Pulmonary artery endothelial cell (primary cell): ENCODE measurements around the gene GMPPB. TPM values are rescaled to one million over a fixed set of nuclear protein-coding genes. Genes with fewer than 3 reads are reported as not detected.
"Not testable (repeated sequence)": the region's sequence is repeated elsewhere in the genome, so short reads cannot be mapped to it uniquely, and the experiment has no call there.

Source experiments
- DNase-seq: peaks from one replicate; pipeline ENCODE4 v3.0.0-alpha.2; 2011; ENCODE audit warnings: low read depth, low spot score
- total RNA-seq: library from RNA; depleted of rRNA; stranded (reverse); fragments of >200 nt; gene quantifications from 2 replicates; pipeline ENCODE4 v1.2.3, GENCODE V29; 2014

Gene GMPPB
- total RNA-seq, result 51.2 and 75.5 TPM in 2 replicates

DNA sequence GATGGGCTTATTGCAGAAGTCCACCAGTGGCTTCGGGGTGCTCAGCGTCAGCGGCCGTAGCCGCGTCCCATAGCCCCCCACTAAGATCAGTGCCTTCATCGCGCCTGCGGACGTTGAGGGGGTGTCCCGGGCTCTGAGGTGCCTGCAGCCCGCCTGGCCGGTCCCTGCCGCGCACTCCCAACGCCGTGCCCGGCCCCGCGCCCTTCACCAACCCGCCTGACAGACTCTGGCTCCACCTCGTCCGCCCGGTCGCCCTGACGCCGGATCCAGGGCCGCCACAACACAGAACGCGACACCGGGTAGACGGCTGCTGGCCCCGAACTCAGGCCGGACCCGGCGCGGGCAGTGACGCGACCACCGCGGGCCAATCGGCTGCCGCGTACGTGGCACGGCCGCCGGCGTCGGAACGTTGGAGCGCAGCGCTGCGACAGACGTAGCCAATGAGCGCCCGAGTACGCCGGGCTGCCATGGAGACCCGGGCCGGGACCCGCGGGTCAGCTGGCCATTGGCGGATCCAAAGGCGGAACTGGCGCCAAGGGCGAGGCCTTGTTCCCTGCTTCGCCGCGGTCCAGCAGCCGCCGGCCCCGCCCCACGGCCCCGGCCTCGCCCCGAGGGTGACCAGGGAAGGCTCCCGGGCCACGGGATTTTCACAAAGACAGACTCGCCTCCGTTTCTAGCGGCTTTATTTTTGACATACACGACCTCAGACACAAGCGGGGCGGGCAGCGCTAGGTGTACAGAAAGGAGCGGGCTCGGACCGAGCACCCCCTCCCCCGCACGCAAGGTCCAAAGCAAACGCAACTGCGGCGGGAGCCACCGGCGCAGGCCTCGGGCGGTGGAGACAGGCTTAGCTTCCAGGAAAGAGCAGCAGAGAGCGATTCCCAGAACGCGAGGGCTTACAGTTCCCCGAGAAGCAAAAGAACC, at the start of gene GMPPB:
Gene GMPPB, minus strand, starts transcription at position 324 of the 924 bp plus-strand sequence. Its CDS starts 225 bp downstream, at position 99.
- DNase-seq, result peak; percentile 89

DNA sequence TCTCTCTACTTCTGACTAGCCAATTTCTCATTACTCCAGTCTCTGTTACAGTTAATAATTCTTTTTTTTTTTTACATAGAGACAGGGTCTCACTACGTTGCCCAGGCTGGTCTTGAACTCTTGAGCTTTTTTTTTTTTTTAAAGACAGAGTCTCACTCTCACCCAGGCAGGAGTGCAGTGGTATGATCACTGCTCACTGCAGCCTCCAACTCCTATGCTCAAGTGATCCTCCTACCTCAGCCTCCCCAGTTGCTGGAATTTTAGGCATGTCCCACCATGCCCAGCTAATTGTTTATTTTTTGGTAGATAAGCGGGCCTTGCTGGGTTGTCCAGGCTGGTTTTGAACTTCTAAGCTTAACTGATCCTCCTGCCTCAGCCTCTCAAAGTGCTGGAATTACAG, 49.0 kb upstream of the GMPPB start:
- DNase-seq, result no peak

GRCh38 chr3:49771340-49771938, 47.7 kb upstream of the GMPPB start:
- DNase-seq, result no peak

DNA sequence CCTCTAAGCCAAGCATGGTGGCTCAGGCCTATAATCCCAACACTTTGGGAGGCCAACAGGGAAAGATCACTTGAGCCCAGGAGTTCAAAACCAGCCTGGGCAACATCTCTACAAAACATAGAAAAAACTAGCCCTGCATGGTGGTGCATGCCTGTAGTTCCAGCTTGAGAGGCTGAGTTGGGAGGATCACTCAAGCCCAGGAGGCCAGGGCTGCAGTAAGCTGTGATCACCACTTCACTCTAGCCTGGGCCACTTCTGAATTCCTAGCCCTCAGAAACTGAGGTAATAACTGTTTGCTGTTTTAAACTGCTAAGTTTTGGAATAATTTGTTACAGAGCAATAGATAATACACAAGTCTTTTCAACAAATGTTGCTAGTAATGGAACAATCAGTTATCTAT, 46.2 kb upstream of the GMPPB start:
- no peak for DNase-seq

GRCh38 chr3:49769286-49769915, 45.6 kb upstream of the GMPPB start:
- no peak for DNase-seq

DNA sequence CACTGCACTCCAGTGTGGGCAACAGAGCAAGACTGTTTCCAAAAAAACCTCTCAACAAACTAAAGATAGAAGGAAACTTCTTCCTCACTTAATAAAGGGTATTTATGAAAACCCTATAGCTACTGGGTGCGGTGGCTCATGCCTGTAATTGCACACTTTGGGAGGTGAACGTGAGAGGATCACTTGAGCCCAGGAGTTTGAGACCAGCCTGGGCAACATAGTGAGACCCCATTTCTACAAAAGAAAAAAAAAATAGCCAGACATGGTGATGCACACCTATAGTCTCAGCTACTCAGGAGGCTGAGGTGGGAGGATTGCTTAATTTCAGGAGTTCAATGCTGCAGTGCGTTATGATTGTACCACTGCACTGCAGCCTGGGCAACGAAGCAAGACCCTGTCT, 40.2 kb upstream of the GMPPB start:
- DNase-seq, result no peak

DNA sequence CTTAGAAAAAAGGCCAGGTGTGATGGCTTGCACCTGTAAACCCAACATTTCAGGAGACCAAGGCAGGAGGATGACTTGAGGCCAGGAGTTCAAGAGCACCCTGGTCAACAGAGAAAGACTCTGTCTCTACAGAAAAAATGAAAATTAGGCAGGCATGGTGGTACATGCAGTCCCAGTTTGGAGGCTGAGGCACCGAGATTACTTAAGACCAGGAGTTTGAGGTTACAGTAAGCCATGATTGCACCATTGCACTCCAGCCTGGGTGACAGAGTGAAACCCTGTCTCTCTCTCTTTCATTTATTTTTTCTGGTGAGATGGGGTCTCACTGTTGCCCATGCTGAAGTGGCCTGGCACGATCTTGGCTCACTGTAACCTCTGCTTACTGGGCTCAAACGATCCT, 37.9 kb upstream of the GMPPB start:
- DNase-seq, result no peak

DNA sequence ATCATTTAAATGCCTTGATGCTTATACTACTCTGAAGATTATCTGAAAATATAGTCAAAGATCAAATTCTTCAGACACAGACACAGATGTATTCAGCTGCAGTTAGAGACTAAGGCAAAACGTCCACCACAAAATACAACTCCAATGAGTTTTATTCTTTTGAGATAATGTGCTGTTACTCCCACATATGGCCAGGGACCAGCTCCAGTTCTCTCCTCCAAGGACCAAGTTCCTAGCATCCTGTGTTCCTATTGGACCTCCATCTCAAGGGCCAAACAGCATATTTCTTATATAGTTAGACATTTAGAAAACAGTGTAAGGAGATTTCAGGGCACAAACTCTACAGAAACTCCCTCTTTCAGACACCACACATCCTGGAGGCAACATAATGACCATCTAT, 35.5 kb upstream of the GMPPB start:
- no peak for DNase-seq

DNA sequence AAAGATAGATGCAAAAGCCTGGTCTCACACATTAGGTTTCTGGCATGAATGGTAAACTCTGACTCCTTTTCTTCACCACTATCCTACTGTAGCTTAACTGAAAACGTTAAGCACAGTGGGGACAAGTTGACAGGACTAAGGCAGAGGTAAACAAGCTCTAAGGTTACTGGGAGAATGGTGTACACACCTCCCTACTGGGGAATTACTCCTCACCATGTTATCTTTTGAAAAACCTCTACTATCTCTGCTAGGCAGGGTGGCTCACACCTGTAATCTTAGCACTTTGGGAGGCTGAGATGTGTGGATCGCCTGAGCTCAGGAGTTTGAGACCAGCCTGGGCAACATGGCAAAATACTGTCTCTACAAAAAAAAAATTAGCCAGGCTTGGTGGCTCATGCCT, 33.4 kb upstream of the GMPPB start:
- DNase-seq, result no peak

DNA sequence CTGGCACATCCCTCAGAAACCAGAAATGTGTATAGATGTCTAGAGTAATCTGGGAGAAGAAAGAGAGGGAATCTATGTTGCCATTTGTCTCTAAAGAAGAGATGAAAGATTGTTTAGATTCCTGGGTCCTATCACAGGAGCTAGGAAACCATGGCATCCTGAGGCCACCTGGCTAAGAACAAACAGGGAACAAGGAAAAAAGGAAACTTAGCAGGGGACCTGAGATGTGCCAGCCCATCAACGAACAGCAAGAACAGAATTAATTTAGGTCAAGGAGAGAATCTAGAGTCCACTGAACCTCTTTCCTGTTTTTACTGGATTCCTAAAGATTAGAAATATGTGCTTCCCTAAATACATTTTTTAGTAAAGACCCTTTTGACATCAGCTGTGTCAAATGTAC, 32.3 kb upstream of the GMPPB start:
- no peak for DNase-seq

DNA sequence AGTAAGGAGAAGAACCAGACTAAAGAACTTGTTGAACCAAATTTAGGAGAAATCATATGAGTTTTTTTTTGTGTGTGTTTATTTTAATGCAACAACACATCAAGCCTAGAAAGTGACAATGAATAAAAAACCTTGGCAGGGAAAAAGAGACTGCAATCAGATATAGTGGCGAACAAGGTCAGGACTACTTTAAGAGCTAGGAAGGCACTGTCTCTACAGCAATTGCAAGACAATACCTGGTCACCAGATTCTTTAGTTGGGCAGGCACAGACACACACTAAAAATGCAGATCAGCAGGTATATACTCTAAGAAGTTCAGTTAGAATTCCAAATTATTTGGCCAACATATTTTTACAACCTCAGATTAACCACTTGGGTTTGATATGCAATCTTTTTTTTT, 30.8 kb upstream of the GMPPB start:
- no peak for DNase-seq

DNA sequence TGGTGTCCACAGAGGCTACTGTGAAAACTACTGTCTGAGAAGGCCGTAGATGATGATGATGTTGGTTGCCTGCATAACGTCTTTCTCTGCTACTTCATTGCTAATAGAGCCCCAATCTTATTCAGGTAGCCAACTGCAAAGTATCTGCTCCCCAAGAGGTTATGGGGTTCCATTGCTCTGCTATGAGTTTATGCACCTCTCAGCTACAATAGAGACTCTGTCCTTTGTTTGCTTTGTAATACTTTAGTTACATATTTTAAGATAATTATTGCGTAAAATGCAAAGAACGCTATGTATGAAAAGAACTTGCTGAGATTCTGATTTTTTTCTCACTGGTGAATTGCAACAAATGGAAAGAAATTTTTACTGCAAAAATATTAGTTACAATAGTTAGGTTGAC, 27.8 kb upstream of the GMPPB start:
- no peak for DNase-seq

DNA sequence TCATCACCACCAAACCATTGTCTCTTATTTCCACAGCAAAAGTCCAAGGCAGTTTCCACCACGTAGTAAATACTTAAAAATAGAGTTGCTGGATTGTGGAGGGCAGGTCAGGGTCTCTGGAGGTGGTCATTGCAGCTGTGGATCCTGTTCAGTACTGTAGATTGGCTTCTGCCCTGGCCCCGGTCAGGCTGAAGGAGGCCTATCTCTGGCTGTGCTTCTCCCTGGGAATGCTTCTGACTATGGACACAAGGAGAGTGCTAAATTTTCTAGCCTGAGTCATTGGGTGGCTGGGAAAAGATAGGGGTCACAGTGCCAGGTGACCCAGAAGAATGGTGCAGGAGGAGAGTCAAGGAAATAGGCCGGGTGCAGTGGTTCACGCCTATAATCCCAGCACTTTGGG, 26.3 kb upstream of the GMPPB start:
- DNase-seq, result no peak

DNA sequence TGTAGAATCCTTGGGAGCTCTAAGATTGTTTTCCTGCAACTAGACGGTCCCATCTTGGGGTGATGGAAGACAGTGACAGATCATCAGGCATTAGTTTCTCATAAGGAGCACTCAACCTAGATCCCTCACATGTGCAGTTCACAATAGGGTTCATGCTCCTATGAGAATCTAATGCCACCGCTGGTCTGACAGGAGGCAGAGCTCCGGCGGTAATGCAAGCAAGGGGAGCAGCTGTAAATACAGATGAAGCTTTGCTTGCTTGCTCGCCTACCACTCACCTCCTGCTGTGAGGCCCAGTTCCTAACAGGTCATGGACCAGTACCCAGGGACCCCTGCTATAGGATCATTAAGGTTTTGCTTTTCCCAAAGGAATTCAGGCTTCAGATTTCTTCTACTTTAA, 25.1 kb upstream of the GMPPB start:
- DNase-seq, result not testable (repeated sequence)

DNA sequence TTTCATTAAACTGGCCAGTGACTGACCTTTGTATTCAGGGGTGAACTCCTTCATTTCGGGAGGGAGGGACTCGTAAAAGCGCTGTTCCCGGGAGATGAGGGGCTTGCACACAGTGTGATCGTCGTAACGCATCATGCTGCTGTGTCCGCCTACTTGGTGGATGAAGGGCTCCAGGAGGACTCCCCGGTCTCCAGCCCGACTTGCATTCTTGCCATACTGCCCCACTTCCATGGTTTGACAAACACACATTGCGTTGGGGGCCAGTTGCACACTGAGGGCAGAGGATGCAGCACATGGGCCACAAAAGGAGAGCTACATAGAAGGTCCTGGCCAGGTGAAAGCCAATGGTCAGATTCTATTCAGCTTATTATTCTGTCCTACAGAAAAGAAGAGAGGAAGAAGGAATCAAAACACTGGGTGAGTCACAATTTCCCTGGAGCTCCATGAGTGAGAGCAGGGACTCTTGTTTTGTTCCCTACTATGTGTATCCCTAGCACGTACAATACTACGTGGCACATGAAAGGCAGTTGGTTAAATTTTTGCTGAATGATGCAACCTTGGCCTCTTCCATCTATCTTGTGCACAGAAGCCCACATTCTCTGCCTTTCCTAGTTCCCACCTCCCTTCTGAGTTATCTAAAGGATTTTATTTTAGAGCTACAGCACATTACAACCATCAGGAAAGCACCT, 24.2 kb upstream of the GMPPB start:
- DNase-seq, result peak; percentile 63

DNA sequence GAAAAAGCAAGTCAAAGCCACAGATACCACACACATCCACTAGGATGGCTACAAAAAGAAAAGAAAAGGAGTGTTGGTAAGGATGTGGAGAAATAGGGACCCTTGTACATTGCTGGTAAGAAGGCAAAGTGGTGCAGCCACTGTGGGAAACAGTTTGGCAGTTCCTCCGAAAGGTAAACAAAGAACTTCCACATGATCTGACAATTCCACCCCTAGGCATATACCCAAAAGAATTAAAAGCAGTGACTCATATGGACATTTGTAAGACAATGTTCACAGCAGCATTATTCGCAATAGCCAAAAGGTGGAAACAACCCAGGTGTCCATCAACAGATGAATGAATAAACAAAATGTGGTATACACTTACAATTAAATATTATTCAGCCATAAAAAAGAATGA, 22.2 kb upstream of the GMPPB start:
- DNase-seq, result no peak

- no peak for DNase-seq
Observed at GRCh38 chr3:49740427-49740826, 16.7 kb upstream of the GMPPB start.

DNA sequence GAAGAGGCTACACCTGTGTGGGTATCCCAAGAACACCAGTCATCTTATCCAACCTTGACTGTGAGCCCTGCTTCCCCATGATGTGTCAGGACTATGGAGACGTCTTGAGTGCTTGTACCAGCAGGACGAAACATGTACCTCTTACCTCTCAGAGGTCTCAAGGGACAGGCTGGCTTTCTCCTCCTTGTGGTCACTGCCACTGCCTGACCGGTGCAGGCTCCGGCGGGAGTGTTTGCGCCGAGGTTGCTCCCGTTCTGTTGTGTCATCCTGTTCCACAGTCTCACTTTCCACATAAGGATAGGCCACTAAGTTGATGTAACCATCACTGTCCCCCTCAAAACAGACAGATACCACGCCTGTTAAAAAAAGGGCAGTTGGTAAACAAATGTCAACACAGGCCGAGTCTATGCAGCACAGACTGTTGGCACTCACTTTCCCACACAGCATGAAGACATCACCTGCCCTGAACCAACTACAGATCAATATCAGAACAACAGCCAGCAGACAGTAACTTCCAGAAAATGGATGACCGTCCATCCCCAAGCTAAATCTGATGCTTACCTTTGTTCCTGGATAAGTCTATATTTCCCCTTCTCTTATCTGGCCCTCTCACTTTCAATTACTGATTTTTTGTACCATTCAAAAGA, 14.4 kb upstream of the GMPPB start:
- no peak for DNase-seq

- DNase-seq, result no peak
Observed at GRCh38 chr3:49734752-49735151, 11.0 kb upstream of the GMPPB start.

GRCh38 chr3:49733551-49733950, 9.8 kb upstream of the GMPPB start:
- no peak for DNase-seq

- no peak for DNase-seq
Observed at GRCh38 chr3:49732597-49732996, 8.8 kb upstream of the GMPPB start.
